K562 (cell line): ENCODE data around the gene IRF6. TPM values are rescaled to one million over a fixed set of nuclear protein-coding genes. Genes with fewer than 3 reads are reported as not detected.

Source experiments
- ATAC-seq: fragments of 200-7000 bp; cut with Tn5 transposase; 3 replicates; pipeline ENCODE4 v1.9.1; 2020; ENCODE audit warnings: moderate library complexity
- BruUV-seq: library from RNA; stranded (reverse); fragments of 400-500 nt; replicated peaks from 2 replicates; lab custom pipeline; 2021; lab: Mats Ljungman, UMichigan
- CTCF ChIA-PET: fragments of 300-600 bp; formaldehyde crosslinking; extraction: SDS; loops from one replicate; lab custom pipeline; 2021; ENCODE audit warnings: low intra/inter-chr PET ratio; lab: Yijun Ruan, JAX
- POLR2A ChIA-PET: fragments of 300-600, 350-650 bp; sonication (Branson Sonifier 250); formaldehyde crosslinking; extraction: SDS; loops from one replicate; lab custom pipeline; 2021; ENCODE audit warnings: antibody characterized with exemption, inconsistent platforms; lab: Yijun Ruan, JAX
- DNase-seq, 4 experiments: peaks; one replicate each; pipeline versions ENCODE4 v3.0.0 to v3.0.0-alpha.2; 2011 to 2018; ENCODE audit warnings: low spot score in 3 of 4, mixed read lengths in 3 of 4; ENCODE audit errors: extremely low read depth in 1 of 4
- FAIRE-seq: peaks from 2 replicates; lab custom pipeline; 2011; peaks lifted over from hg19 to GRCh38; lab: Jason Lieb, UNC
- H2AFZ ChIP-seq: 2 replicates; pipeline ENCODE4 v1.6.0; 2011; ENCODE audit warnings: low read depth, low read length, control low read depth, inconsistent platforms
- H3K27ac ChIP-seq: fragments of 200-600 bp; 3 replicates; pipeline ENCODE4 v1.8.0; 2011; ENCODE audit warnings: low read depth, mild to moderate bottlenecking, control low read depth, inconsistent platforms, low read length, moderate library complexity, mixed read lengths; ENCODE audit errors: extremely low read depth
- H3K27me3 ChIP-seq, 2 experiments: fragments of 300-600 bp in 1 of 2; 2 replicates in 1 of 2; 3 replicates in 1 of 2; pipeline versions ENCODE4 v1.6.0 to v1.8.0; 2011; ENCODE audit warnings: inconsistent platforms in 2 of 2, low read length in 2 of 2, mild to moderate bottlenecking in 1 of 2, mixed read lengths in 1 of 2, moderate library complexity in 1 of 2; ENCODE audit not compliant: control insufficient read depth in 2 of 2, insufficient read depth in 2 of 2
- H3K36me3 ChIP-seq: fragments of 300-600 bp; 3 replicates; pipeline ENCODE4 v1.8.0; 2011; ENCODE audit warnings: mild to moderate bottlenecking, low read length, inconsistent platforms; ENCODE audit not compliant: control insufficient read depth, insufficient read depth
- H3K4me1 ChIP-seq, 2 experiments: fragments of 200-600 bp in 1 of 2; replicated peaks in 1 of 2; 2 replicates in 1 of 2; 3 replicates in 1 of 2; pipeline versions ENCODE4 v1.5.1 to v1.8.0; 2011; ENCODE audit warnings: inconsistent platforms in 2 of 2, low read length in 2 of 2, mild to moderate bottlenecking in 1 of 2, mixed read lengths in 1 of 2, moderate library complexity in 1 of 2; ENCODE audit not compliant: control insufficient read depth in 2 of 2, insufficient read depth in 2 of 2
- H3K4me2 ChIP-seq: 2 replicates; pipeline ENCODE4 v1.6.1; 2011; ENCODE audit warnings: low read length, control low read depth, inconsistent platforms, mixed read lengths; ENCODE audit not compliant: insufficient read depth
- H3K4me3 ChIP-seq: fragments of 200-600 bp; sonication (generic), shearing (Covaris generic); 2 replicates; pipeline ENCODE4 v1.5.1; 2016; ENCODE audit warnings: control low read depth, inconsistent platforms
- H3K79me2 ChIP-seq: fragments of 200-600 bp; 3 replicates; pipeline ENCODE4 v1.8.0; 2011; ENCODE audit warnings: low read length, inconsistent platforms; ENCODE audit not compliant: control insufficient read depth, insufficient read depth
- H3K9ac ChIP-seq, 2 experiments: 2 replicates each; pipeline versions ENCODE4 v1.6.0 to v1.6.1; 2011; ENCODE audit warnings: low read depth in 2 of 2, low read length in 2 of 2, control low read depth in 1 of 2, inconsistent platforms in 1 of 2, mild to moderate bottlenecking in 1 of 2, mixed read lengths in 1 of 2; ENCODE audit not compliant: insufficient read depth in 1 of 2
- H3K9me1 ChIP-seq: one replicate; pipeline ENCODE4 v1.6.0; 2011; ENCODE audit warnings: inconsistent platforms, mild to moderate bottlenecking, low read length, moderate library complexity; ENCODE audit not compliant: control insufficient read depth, insufficient read depth
- H3K9me3 ChIP-seq: replicated peaks from 2 replicates; pipeline ENCODE4 v1.5.1; 2011; ENCODE audit warnings: low read depth, low read length, inconsistent platforms; ENCODE audit not compliant: control insufficient read depth, insufficient read depth
- H4K20me1 ChIP-seq: replicated peaks from 2 replicates; pipeline ENCODE4 v1.6.1; 2011; ENCODE audit warnings: low read length, inconsistent platforms, mixed read lengths; ENCODE audit not compliant: control insufficient read depth, insufficient read depth
- BHLHE40 ChIP-seq: IDR thresholded peaks from 2 replicates; pipeline ENCODE4 v1.6.1; 2011; ENCODE audit warnings: low read length, improper control_type of control experiment
- IRF2 ChIP-seq: sonication (generic); formaldehyde crosslinking; IDR thresholded peaks from 2 replicates; pipeline ENCODE4 v1.8.1; 2022; ENCODE audit warnings: mild to moderate bottlenecking, missing genetic modification reagents
- MNT ChIP-seq, 2 experiments: fragments of 450-650 bp; conservative IDR thresholded peaks; 2 replicates each; pipeline ENCODE4 v1.6.1; 2017; ENCODE audit warnings: mild to moderate bottlenecking in 2 of 2, moderate library complexity in 2 of 2
- POLR2AphosphoS2 ChIP-seq: IDR thresholded peaks from 2 replicates; pipeline ENCODE4 v1.6.1; 2012; ENCODE audit warnings: low read length, improper control_type of control experiment
- SP1 ChIP-seq: sonication (generic); formaldehyde crosslinking; IDR thresholded peaks from 2 replicates; pipeline ENCODE4 v1.8.1; 2022; ENCODE audit warnings: mild to moderate bottlenecking, missing genetic modification reagents
- THRAP3 ChIP-seq: fragments of 450-650 bp; IDR thresholded peaks from 2 replicates; pipeline ENCODE4 v1.6.1; 2016; ENCODE audit warnings: mild to moderate bottlenecking, inconsistent platforms, borderline replicate concordance
- ZNF707 ChIP-seq: fragments of 250-450 bp; sonication (Bioruptor Pico); conservative IDR thresholded peaks from 2 replicates; pipeline ENCODE4 v1.8.0; 2022; ENCODE audit warnings: inconsistent platforms, mild to moderate bottlenecking, moderate library complexity
- ZNF780A ChIP-seq: fragments of 250-450 bp; sonication (Bioruptor Pico); IDR thresholded peaks from 2 replicates; pipeline ENCODE4 v1.5.0; 2021; ENCODE audit warnings: mild to moderate bottlenecking
- ZNF830 ChIP-seq: fragments of 250-450 bp; sonication (Bioruptor Pico); IDR thresholded peaks from 2 replicates; pipeline ENCODE4 v1.5.0; 2021; ENCODE audit warnings: mild to moderate bottlenecking
- WGBS: fragments of 100-300 bp; shearing (Covaris generic); methylation state at CpG from one replicate; pipeline ENCODE4 v1.1.6; 2016; ENCODE audit warnings: low coverage, mixed read lengths; ENCODE audit not compliant: insufficient coverage; ENCODE audit errors: missing lambda C conversion rate; 5-methylcytosine and 5-hydroxymethylcytosine counted together
- in situ Hi-C: fragments of 300-500 bp; cut with MboI; formaldehyde crosslinking; loops from 4 replicates; pipeline ENCODE4 v1.15.0; 2018; ENCODE audit warnings: inconsistent platforms, mixed read lengths
- intact Hi-C: fragments of 100-400 bp; cut with micrococcal nuclease; formaldehyde crosslinking; loops from 2 replicates; pipeline ENCODE4 v1.14.2; 2022
- polyA plus RNA-seq, 8 experiments: library from polyadenylated mRNA; depleted of rRNA in 4 of 8; stranded (reverse) in 5 of 8; unstranded in 3 of 8; fragments of >200 nt; fragmentation: Nextera tagmentation in 2 of 8; fragmentation: Illumina TruSeq in 1 of 8; extraction: Ambion mirVana in 2 of 8; extraction: Trizol in 1 of 8; gene quantifications; 2 replicates each; pipeline versions ENCODE4 v1.2.1 to v1.2.3, GENCODE V29; 2011 to 2014; ENCODE audit warnings: inconsistent platforms in 1 of 8, missing spikeins in 1 of 8
- total RNA-seq, 7 experiments: library from RNA; depleted of rRNA in 6 of 7; stranded (reverse); fragments of >200 nt in 6 of 7; fragmentation: Illumina TruSeq in 2 of 7; extraction: Trizol in 2 of 7; gene quantifications; 2 replicates each; pipeline versions ENCODE4 v1.2.1 to v1.2.3, GENCODE V29; 2011 to 2021; ENCODE audit warnings: low replicate concordance in 1 of 7

The IRF6 gene
- total and polyA plus RNA-seq, 9 of the 15 experiments (the other 6 are each of a cell fraction or from before 2014, with no cell fraction given), result 0.03 to 0.65 (median 0.17) TPM

- no peak for DNase-seq
- H3K9me3 ChIP-seq, result no peaks in the 10 kb centered on the region
- no peak overlapping the region for H3K4me3 ChIP-seq
- no peak overlapping the region for H3K27ac ChIP-seq
- H3K4me1 ChIP-seq, result no peaks in the 10 kb centered on the region; a peak in 2 of 5 replicates
- intact Hi-C loops (no loop called here), in situ Hi-C loops (no loop called here)
- BruUV-seq, result no TSS peak
- FAIRE-seq, result no peak
- no peaks in the 10 kb centered on the region for H4K20me1 ChIP-seq
- peaks cover 8 to 21% of the 10 kb centered on the region in 2 experiments; a peak in 4 of 5 replicates for H3K27me3 ChIP-seq
- no peak for ATAC-seq
- no peak for TF ChIP-seq ZNF707 (CRISPR knock-in tag)
- no peak for TF ChIP-seq SP1 (CRISPR knock-in tag)
- 0 out of 2 replicates have a peak, but pooled peaks have one; percentile 10 for TF ChIP-seq BHLHE40
- no peak for TF ChIP-seq ZNF830 (CRISPR knock-in tag)
- no peak overlapping the region for H3K4me2 ChIP-seq
- H3K36me3 ChIP-seq, result no peaks in the 10 kb centered on the region
- WGBS, result 0% methylated on average over 2 of the region's 2 CpGs
- H3K9ac ChIP-seq, result no peak overlapping the region
- POLR2A ChIA-PET, result interaction anchor here (1.9 kb wide), 1 partner anchor 9 kb away, joined by 5 read pairs; no protein-coding TSS in a partner anchor
- H3K79me2 ChIP-seq, result no peaks in the 10 kb centered on the region
- H3K9me1 ChIP-seq, result no peaks in the 10 kb centered on the region
- H2AFZ ChIP-seq, result no peak overlapping the region
- CTCF ChIA-PET, result no interaction called here
Observed at GRCh38 chr1:209766051-209766450, 39.9 kb downstream of the IRF6 start.

GRCh38 chr1:209761011-209761635, 44.8 kb downstream of the IRF6 start:
- no peak for FAIRE-seq
- no peaks in the 10 kb centered on the region for H3K4me1 ChIP-seq
- in situ Hi-C loops, result no loop called here
- TF ChIP-seq POLR2AphosphoS2 (no peak), THRAP3 (no peak), ZNF780A (CRISPR knock-in tag) (no peak), MNT (conservative IDR thresholded peaks at IDR 0.05) (no peak), IRF2 (no peak)
- intact Hi-C loops, result no loop called here
- no peak for DNase-seq
- H3K9me1 ChIP-seq, result no peaks in the 10 kb centered on the region
- H3K9ac ChIP-seq, result no peak overlapping the region
- ATAC-seq, result no peak
- H4K20me1 ChIP-seq, result 0 out of 2 replicates have a peak, but pooled peaks cover 8% of the 10 kb centered on the region
- peaks cover 20 to 41% of the 10 kb centered on the region in 2 experiments; a peak in 4 of 5 replicates for H3K27me3 ChIP-seq
- H3K27ac ChIP-seq, result no peak overlapping the region
- H3K36me3 ChIP-seq, result no peaks in the 10 kb centered on the region
- H3K4me2 ChIP-seq, result no peak overlapping the region
- POLR2A ChIA-PET, result interaction anchor here (0.8 to 1.0 kb wide), 2 partner anchors 12 to 14 kb away, joined by 3 read pairs; no protein-coding TSS in a partner anchor
- no peak overlapping the region for H2AFZ ChIP-seq
- H3K4me3 ChIP-seq, result no peak overlapping the region
- no peaks in the 10 kb centered on the region for H3K79me2 ChIP-seq
- no TSS peak for BruUV-seq
- no peaks in the 10 kb centered on the region for H3K9me3 ChIP-seq
- CTCF ChIA-PET, result no interaction called here
